GM12891 (cell line): Measurements from ENCODE around the gene TMEM178A.

ENCODE experiments used
- POLR2A ChIP-seq: IDR thresholded peaks from 2 replicates; pipeline ENCODE4 v1.6.1; 2011; ENCODE audit warnings: low read depth, low read length, control low read depth
- POLR2AphosphoS5 ChIP-seq: IDR thresholded peaks from 2 replicates; pipeline ENCODE4 v1.6.1; 2011; ENCODE audit warnings: low read depth, low read length, control low read depth
- SPI1 ChIP-seq: IDR thresholded peaks from 2 replicates; pipeline ENCODE4 v1.6.1; 2011; ENCODE audit warnings: low read depth, low read length, control low read depth
- TAF1 ChIP-seq: IDR thresholded peaks from 2 replicates; pipeline ENCODE4 v1.6.1; 2011; ENCODE audit warnings: low read depth, low read length, control low read depth

- TF ChIP-seq POLR2AphosphoS5 (no peak), SPI1 (no peak), TAF1 (no peak), POLR2A (no peak)
Measured at GRCh38 chr2:39719317-39719716, 53.6 kb downstream of the TMEM178A start.
